ENCODE results near the gene GPS1.

The GPS1 gene

DNA sequence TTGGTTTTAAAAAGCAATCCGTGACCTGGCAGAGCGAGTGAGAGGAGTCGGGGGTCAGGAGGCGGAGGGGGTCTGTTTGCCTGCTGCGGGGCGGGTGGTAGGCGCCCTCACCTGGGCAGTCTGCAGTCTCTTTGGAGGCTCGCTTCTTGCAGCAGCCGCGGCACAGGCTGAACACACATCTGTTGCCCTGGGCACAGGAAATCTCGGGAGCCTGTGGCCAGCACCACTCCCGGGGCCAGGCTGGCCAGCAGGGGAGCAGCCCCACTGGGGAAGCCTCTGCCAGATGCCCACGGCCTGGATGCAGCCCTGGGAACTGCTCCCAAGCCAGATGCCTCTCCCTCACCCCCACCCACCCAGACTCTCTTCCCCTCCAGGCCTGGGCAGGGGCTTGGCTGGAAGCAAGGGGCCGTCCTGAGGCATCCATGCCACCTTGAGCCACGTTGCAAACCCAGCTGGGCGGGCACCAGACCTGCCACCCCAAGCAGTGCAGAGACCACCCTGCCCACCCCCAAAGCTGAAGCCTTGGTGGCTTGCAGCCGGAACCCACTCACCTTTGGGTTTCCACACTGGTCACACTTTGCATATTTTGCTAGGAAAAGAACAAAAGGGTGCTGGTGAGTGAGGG, 6.6 kb downstream of the GPS1 start:
- Histone ChIP-seq H3K27me3 (ENCODE audit: control insufficient read depth, insufficient read depth, low read length) (no peaks in the 10 kb centered on the region), H3K4me2 (ENCODE audit: low read length) (no peak overlapping the region)

DNA sequence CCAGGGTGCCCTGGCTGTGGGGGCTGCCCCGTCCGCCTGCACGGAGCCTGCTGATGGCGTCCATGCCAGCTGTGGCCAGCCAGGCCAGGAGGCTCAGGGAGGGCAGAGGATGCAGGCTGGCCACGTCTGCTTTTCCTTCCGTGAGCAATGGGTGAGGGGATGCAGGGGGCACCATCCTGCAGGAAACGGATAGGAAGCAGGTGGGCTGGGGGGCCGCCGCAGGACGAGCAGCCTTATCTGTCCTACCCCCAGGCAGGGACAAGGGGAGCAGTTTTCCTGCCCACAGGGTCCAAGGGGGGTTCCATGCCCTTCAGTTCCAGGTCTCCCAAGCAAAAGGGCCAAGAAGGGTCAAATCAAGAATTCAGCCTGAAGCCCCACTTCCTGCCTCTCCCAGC, 7.2 kb downstream of the GPS1 start:
- no peak overlapping the region for H3K4me2 ChIP-seq (ENCODE audit: low read length)
- H3K4me1 ChIP-seq (ENCODE audit: control insufficient read depth, insufficient read depth, low read length), result peaks cover under 1% of the 10 kb centered on the region
- H3K4me3 ChIP-seq (ENCODE audit: low read length), result no peak overlapping the region
- H3K36me3 ChIP-seq (ENCODE audit: insufficient read depth, low read length), result peaks cover 79% of the 10 kb centered on the region
- H3K27me3 ChIP-seq (ENCODE audit: control insufficient read depth, insufficient read depth, low read length), result no peaks in the 10 kb centered on the region
- no peaks in the 10 kb centered on the region for H3K9me3 ChIP-seq (replicated peaks; ENCODE audit: low read length)
- H3K9ac ChIP-seq (ENCODE audit: low read depth, low read length), result no peak overlapping the region

More for the DNA sequence above, 6.6 kb downstream of the GPS1 start:
- no peaks in the 10 kb centered on the region for H3K9me3 ChIP-seq (replicated peaks; ENCODE audit: low read length)
- H3K9ac ChIP-seq (ENCODE audit: low read depth, low read length), result no peak overlapping the region
- no peak overlapping the region for H3K4me3 ChIP-seq (ENCODE audit: low read length)
- H3K36me3 ChIP-seq (ENCODE audit: insufficient read depth, low read length), result peaks cover 81% of the 10 kb centered on the region
- H3K4me1 ChIP-seq (ENCODE audit: control insufficient read depth, insufficient read depth, low read length), result peaks cover 3% of the 10 kb centered on the region

DNA sequence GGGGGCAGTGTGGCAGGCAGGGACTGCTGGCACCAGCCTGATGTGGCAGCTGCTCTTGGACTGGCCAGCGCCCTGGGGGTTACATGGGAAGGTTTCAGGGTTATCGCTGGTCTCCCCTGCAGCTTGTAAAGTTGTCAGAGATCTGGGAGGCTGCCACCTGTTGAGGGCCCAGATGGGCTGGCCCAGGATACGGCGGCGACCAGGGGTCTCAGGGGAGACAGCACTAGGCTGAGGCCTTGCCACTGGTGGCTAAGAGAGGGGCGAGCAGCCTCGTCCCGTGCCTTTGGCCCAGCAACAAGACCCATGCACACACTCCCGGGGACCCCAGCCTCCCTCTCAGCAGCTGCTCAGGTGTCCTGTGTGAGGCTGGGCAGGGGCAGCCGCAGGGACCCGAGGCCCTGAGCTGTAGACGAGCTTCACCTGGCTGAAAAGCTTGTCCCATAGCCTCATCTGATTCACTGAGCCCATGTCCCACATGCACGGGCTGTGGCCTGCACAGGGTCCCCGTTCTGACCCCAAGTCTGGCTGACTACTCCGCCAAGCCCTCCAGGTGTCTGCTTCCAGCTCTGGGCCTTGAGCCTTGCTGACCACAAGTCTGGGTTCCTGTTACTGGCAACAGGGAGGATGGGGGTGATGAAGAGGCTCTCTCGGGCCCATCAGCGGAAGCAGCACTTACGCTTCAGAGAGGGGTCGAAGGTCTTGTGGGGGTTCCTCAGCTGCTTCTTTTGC, 7.7 kb downstream of the GPS1 start:
- Histone ChIP-seq H3K9me3 (replicated peaks; ENCODE audit: low read length) (no peaks in the 10 kb centered on the region), H3K4me1 (ENCODE audit: control insufficient read depth, insufficient read depth, low read length) (peaks cover 6% of the 10 kb centered on the region), H3K36me3 (ENCODE audit: insufficient read depth, low read length) (peaks cover 74% of the 10 kb centered on the region), H3K27me3 (ENCODE audit: control insufficient read depth, insufficient read depth, low read length) (no peaks in the 10 kb centered on the region), H3K4me3 (ENCODE audit: low read length) (no peak overlapping the region), H3K9ac (ENCODE audit: low read depth, low read length) (no peak overlapping the region), H3K4me2 (ENCODE audit: low read length) (no peak overlapping the region)

DNA sequence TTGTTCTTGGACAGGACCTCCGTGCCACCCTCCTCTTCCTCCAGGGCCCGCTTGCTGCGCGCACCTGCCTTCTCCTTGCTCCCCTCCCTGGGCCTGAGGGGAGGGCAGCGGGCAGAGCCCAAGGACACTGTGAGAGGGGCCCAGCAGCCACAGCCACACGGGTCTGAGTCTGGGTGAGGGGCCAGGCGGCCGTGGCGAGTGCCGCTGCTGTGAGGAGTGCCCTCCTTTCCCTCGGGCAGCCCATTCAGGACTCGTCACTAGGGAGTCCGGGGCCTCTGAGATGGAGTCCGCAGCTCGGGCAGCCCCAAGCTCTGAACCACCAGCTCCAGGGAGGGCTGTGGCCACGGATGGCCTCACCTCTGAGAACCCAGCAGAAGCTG, 8.3 kb downstream of the GPS1 start:
- Histone ChIP-seq H3K4me3 (ENCODE audit: low read length) (no peak overlapping the region), H3K36me3 (ENCODE audit: insufficient read depth, low read length) (peaks cover 69% of the 10 kb centered on the region), H3K4me1 (ENCODE audit: control insufficient read depth, insufficient read depth, low read length) (peaks cover 12% of the 10 kb centered on the region), H3K4me2 (ENCODE audit: low read length) (no peak overlapping the region), H3K27me3 (ENCODE audit: control insufficient read depth, insufficient read depth, low read length) (no peaks in the 10 kb centered on the region), H3K9ac (ENCODE audit: low read depth, low read length) (no peak overlapping the region), H3K9me3 (replicated peaks; ENCODE audit: low read length) (no peaks in the 10 kb centered on the region)

DNA sequence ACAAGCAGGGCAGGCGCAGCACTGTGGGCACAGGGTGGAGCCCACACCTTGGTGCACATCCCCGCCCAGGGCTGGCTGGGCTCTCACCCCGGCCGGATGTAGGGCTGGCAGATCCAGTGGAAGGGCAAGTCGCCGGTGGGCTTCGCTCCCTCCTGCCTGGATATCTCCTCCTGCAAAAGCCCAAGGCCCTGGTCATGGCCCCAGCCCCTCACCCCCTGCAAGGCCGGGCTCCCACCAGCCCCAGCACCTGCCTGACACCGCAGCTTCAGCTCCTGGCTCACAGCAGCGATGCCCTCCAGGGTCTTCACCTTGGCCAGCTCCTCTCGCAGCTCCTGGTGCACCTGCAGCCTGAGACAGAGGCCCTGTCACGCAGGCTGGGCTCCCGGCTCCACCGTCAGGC, 8.9 kb downstream of the GPS1 start:
- Histone ChIP-seq H3K9ac (ENCODE audit: low read depth, low read length) (no peak overlapping the region), H3K4me1 (ENCODE audit: control insufficient read depth, insufficient read depth, low read length) (peaks cover 13% of the 10 kb centered on the region), H3K9me3 (replicated peaks; ENCODE audit: low read length) (no peaks in the 10 kb centered on the region), H3K4me3 (ENCODE audit: low read length) (no peak overlapping the region), H3K27me3 (ENCODE audit: control insufficient read depth, insufficient read depth, low read length) (no peaks in the 10 kb centered on the region), H3K36me3 (ENCODE audit: insufficient read depth, low read length) (peaks cover 65% of the 10 kb centered on the region), H3K4me2 (ENCODE audit: low read length) (no peak overlapping the region)

DNA sequence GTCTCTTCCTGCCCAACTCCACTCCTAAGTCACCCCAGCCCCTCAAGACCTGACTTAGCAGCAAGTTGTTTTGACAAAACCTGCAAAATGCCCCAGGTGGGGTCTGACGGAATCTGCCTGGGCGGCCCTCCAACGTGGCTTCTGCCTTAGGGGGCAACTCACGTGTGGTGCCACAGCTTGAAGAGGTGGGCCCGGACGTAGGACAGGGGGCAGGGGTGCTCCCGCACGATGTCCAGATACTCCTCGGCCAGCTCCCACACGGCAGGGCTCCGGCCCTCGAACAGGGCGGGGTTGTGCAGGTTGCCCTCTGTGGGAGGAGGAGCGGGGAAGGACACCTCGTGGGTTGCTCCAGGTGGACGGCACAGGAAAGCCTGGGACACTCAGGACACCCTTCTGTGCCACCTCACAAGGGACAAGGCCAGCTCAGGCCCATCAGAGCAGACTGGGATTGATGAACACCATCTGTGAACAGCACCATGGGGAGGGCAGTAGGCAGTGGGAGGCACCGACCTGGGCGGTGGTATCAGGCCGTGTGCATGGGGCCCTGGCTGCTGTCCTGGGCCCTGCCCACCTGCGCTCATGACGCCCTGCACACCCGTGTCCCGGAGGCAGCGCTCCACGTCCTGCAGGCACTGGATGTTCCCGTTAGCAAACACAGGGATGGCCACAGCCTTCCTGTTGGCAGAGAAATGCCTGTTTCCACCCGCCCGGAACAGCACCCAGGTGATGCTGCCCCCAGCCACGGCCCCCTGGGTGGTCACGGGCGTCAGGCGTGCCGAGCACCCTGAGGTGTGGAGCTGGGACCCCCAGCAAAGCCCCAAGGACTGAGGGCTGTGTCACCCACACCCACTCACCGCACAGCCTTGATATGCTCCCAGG, 9.6 kb downstream of the GPS1 start:
- H3K4me2 ChIP-seq (ENCODE audit: low read length), result no peak overlapping the region
- H3K36me3 ChIP-seq (ENCODE audit: insufficient read depth, low read length), result peaks cover 58% of the 10 kb centered on the region
- H3K4me1 ChIP-seq (ENCODE audit: control insufficient read depth, insufficient read depth, low read length), result peaks cover 19% of the 10 kb centered on the region
- no peak overlapping the region for H3K4me3 ChIP-seq (ENCODE audit: low read length)
- no peak overlapping the region for H3K9ac ChIP-seq (ENCODE audit: low read depth, low read length)
- no peaks in the 10 kb centered on the region for H3K9me3 ChIP-seq (replicated peaks; ENCODE audit: low read length)
- no peaks in the 10 kb centered on the region for H3K27me3 ChIP-seq (ENCODE audit: control insufficient read depth, insufficient read depth, low read length)

DNA sequence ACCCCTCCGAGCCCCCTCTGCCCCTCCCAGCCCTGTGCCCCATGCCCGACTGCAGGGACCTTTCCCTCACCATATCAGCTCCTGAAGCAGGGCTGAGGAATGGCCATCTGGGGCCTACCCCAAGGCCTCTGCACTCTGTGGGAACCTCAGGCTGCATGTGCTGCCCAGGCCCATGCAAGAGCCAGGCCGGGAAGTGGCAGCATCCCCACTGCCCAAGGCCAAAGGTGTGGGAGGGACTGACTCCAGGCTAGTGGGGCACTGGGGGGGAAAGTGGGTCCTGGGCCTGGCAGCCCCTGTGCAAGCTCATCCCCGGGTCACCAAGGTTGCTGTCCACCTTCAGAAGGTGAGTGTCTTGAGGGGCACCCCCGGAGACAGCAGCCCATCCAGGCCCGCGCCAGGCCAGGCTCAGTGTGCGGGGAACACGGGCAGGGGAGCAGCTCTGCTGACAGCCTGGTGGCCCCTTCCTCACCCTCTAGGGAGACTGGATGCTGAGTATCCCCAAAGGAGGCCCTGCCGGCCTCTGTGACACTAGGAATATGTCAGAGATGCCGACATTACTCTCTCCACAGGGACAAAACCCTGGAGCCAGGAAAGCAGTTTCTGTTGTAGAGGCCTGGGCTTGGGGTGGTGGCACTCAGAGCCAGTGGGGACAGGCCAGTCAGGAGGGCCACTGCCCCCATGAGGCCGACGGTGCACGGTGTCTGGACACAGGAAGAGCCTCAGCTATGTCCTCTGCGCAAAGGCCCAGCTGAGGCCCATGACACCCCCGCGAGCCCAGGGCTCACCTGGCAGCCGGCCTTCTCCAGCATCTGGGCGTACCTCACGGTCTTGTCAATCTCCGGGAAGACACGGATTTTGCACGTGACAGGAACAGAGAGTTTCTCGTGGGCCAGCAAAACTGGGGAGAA, 10.6 kb downstream of the GPS1 start:
- no peak overlapping the region for H3K4me3 ChIP-seq (ENCODE audit: low read length)
- H3K27me3 ChIP-seq (ENCODE audit: control insufficient read depth, insufficient read depth, low read length), result no peaks in the 10 kb centered on the region
- H3K4me2 ChIP-seq (ENCODE audit: low read length), result no peak overlapping the region
- H3K9me3 ChIP-seq (replicated peaks; ENCODE audit: low read length), result no peaks in the 10 kb centered on the region
- H3K36me3 ChIP-seq (ENCODE audit: insufficient read depth, low read length), result peaks cover 48% of the 10 kb centered on the region
- no peak overlapping the region for H3K9ac ChIP-seq (ENCODE audit: low read depth, low read length)
- H3K4me1 ChIP-seq (ENCODE audit: control insufficient read depth, insufficient read depth, low read length), result peaks cover 21% of the 10 kb centered on the region

DNA sequence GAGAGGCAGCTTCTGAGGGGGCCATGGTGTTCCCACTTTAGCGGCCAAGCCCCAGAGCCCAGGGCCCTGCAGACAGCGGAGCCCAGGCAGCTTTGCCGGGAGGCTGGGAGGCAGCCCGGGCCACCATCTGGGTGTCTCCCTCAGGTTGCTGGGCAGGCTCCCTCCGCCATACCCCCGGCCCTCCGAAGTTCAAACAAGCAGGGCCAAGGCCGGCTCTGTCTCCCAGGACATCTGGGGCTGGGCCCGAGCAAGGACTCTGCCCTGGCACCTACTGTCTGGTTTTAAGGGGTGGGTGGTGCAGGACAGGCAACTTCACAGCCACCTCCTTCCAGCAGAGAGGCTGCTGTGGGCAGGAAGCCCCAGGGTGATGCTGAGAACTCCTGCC, 11.3 kb downstream of the GPS1 start:
- H3K36me3 ChIP-seq (ENCODE audit: insufficient read depth, low read length), result peaks cover 41% of the 10 kb centered on the region

DNA sequence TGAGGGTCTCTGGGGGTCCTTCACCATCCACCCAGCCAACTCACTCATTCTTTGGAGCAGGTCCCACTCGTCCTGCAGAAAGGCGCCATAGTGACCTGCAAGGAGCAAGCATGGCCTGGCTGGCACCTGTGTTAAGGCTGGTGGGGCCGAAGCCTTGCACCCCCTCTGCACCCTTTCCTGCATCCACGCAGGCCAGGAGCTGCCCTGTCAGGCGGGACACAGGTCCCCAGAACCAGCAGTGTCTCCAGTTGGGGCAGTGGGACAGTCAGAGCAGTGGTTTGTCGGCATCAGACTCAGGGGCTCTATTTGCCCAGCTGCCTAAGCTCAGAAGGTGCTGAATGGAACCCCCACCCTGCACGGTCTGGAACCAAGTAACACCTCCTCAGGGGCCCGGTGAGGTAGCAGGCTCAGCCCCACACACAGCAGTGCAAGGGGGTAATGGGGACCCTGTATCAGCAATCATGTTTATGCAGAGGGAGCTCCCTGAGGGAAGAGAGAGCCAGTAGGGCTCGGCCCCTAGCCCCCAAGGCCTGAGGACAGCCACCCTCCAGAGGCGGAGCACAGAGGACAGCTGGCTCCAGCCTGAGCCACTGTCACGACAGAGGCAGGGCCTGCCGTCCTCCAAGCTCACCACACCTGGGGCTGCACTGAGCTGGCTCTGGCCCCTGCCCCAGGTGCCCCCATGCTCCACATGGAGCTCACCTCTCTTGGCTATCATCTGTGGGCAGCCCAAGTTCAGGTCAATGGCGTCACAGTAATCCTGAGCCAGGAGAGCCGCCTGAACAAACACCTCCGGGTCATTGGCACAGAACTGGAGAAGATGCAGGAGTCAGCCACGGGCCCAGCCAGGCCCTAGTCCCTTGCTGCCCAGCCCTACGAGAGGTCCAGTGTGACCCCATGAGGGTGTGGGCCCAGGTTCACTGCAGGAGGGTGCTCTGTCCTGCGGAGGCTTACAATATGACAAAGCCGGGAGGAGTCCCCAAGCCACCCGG, 12.0 kb downstream of the GPS1 start:
- peaks cover 35% of the 10 kb centered on the region for H3K36me3 ChIP-seq (ENCODE audit: insufficient read depth, low read length)
- H3K9ac ChIP-seq (ENCODE audit: low read depth, low read length), result peak overlapping the region; percentile 97
- no peaks in the 10 kb centered on the region for H3K9me3 ChIP-seq (replicated peaks; ENCODE audit: low read length)
- H3K27me3 ChIP-seq (ENCODE audit: control insufficient read depth, insufficient read depth, low read length), result no peaks in the 10 kb centered on the region
- H3K4me1 ChIP-seq (ENCODE audit: control insufficient read depth, insufficient read depth, low read length), result peaks cover 21% of the 10 kb centered on the region
- H3K4me3 ChIP-seq (ENCODE audit: low read length), result peak overlapping the region; percentile 87
- peak overlapping the region; percentile 100 for H3K4me2 ChIP-seq (ENCODE audit: low read length)

More for the DNA sequence above, 11.3 kb downstream of the GPS1 start:
- Histone ChIP-seq H3K4me2 (ENCODE audit: low read length) (no peak overlapping the region), H3K4me1 (ENCODE audit: control insufficient read depth, insufficient read depth, low read length) (peaks cover 21% of the 10 kb centered on the region), H3K9me3 (replicated peaks; ENCODE audit: low read length) (no peaks in the 10 kb centered on the region), H3K27me3 (ENCODE audit: control insufficient read depth, insufficient read depth, low read length) (no peaks in the 10 kb centered on the region), H3K9ac (ENCODE audit: low read depth, low read length) (no peak overlapping the region), H3K4me3 (ENCODE audit: low read length) (no peak overlapping the region)
